ENCODE results near the gene SLC25A12.

The SLC25A12 gene

GRCh38 chr2:171747371-171747770 is 146.7 kb downstream of the SLC25A12 start:
- DNase-seq = no peak
- H2BK5ac ChIP-seq (ENCODE audit: low read depth, low read length, poor library complexity, severe bottlenecking) = no peak overlapping the region

GRCh38 chr2:171745806-171746205 is 148.2 kb downstream of the SLC25A12 start:
- H3K27ac ChIP-seq (ENCODE audit: low read length, poor library complexity, severe bottlenecking) = no peak overlapping the region
- H3K9ac ChIP-seq (ENCODE audit: low read length) = no peak overlapping the region
- H3K9me3 ChIP-seq (ENCODE audit: control insufficient read depth, low read length) = no peaks in the 10 kb centered on the region
- no peak overlapping the region for H2AK5ac ChIP-seq (ENCODE audit: low read length, severe bottlenecking)
- no peak for DNase-seq
- H3K27me3 ChIP-seq (ENCODE audit: control insufficient read depth in 1 of 2, insufficient read depth in 1 of 2, low read length in 2 of 2) = no peaks in the 10 kb centered on the region
- no peaks in the 10 kb centered on the region for H3K4me1 ChIP-seq (ENCODE audit: control insufficient read depth, insufficient read depth, low read depth, low read length)
- H4K8ac ChIP-seq (ENCODE audit: low read length) = no peak overlapping the region
- H3K14ac ChIP-seq (ENCODE audit: low read length in 2 of 2) = no peak overlapping the region
- H2AFZ ChIP-seq (ENCODE audit: low read depth, low read length) = no peak overlapping the region
- H3K4me2 ChIP-seq (ENCODE audit: low read length, poor library complexity, severe bottlenecking) = no peak overlapping the region
- no peak overlapping the region for H3K4me3 ChIP-seq (ENCODE audit: insufficient read depth in 1 of 2, low read depth in 1 of 2, low read length in 2 of 2)
- no peak overlapping the region for H4K91ac ChIP-seq (ENCODE audit: low read length)
- peaks cover 5 to 91% of the 10 kb centered on the region in 2 experiments for H3K36me3 ChIP-seq (ENCODE audit: control insufficient read depth in 1 of 2, insufficient read depth in 2 of 2, low read depth in 1 of 2, low read length in 2 of 2)
- no peak overlapping the region for H2BK5ac ChIP-seq (ENCODE audit: low read depth, low read length, poor library complexity, severe bottlenecking)
- H3K79me1 ChIP-seq (replicated peaks; ENCODE audit: low read length, poor library complexity, severe bottlenecking) = peaks cover 11% of the 10 kb centered on the region
- whole genome bisulfite sequencing = 95% methylated on average over 3 of the region's 4 CpGs
- no peak overlapping the region for H3K23ac ChIP-seq (ENCODE audit: low read length in 2 of 2)
- no peak overlapping the region for H2BK15ac ChIP-seq (ENCODE audit: low read depth, poor library complexity, severe bottlenecking)
- no peak overlapping the region for H2BK120ac ChIP-seq (ENCODE audit: low read depth, low read length)
- no peak overlapping the region for H3K4ac ChIP-seq (ENCODE audit: low read depth in 1 of 2, low read length in 2 of 2)
- no peak overlapping the region for H3K18ac ChIP-seq (ENCODE audit: low read depth in 1 of 2, low read length in 2 of 2)
- no peak overlapping the region for H2BK12ac ChIP-seq (ENCODE audit: low read length in 2 of 2)

More at GRCh38 chr2:171747371-171747770, 146.7 kb downstream of the SLC25A12 start:
- no peak overlapping the region for H3K23ac ChIP-seq (ENCODE audit: low read length in 2 of 2)
- no peak overlapping the region for H3K4me2 ChIP-seq (ENCODE audit: low read length, poor library complexity, severe bottlenecking)
- H3K18ac ChIP-seq (ENCODE audit: low read depth in 1 of 2, low read length in 2 of 2) = no peak overlapping the region
- no peak overlapping the region for H2BK120ac ChIP-seq (ENCODE audit: low read depth, low read length)
- H3K27ac ChIP-seq (ENCODE audit: low read length, poor library complexity, severe bottlenecking) = no peak overlapping the region
- no peaks in the 10 kb centered on the region for H3K27me3 ChIP-seq (ENCODE audit: control insufficient read depth in 1 of 2, insufficient read depth in 1 of 2, low read length in 2 of 2)
- no peak overlapping the region for H2BK15ac ChIP-seq (ENCODE audit: low read depth, poor library complexity, severe bottlenecking)
- H3K9ac ChIP-seq (ENCODE audit: low read length) = no peak overlapping the region
- peaks cover 5 to 93% of the 10 kb centered on the region in 2 experiments for H3K36me3 ChIP-seq (ENCODE audit: control insufficient read depth in 1 of 2, insufficient read depth in 2 of 2, low read depth in 1 of 2, low read length in 2 of 2)
- H3K79me1 ChIP-seq (replicated peaks; ENCODE audit: low read length, poor library complexity, severe bottlenecking) = peaks cover 9% of the 10 kb centered on the region
- WGBS = no CpG with 5 or more reads among the region's 3 CpGs
- no peak overlapping the region for H3K4ac ChIP-seq (ENCODE audit: low read depth in 1 of 2, low read length in 2 of 2)
- no peak overlapping the region for H4K8ac ChIP-seq (ENCODE audit: low read length)
- H2AK5ac ChIP-seq (ENCODE audit: low read length, severe bottlenecking) = no peak overlapping the region
- no peaks in the 10 kb centered on the region for H3K9me3 ChIP-seq (ENCODE audit: control insufficient read depth, low read length)
- H2BK12ac ChIP-seq (ENCODE audit: low read length in 2 of 2) = no peak overlapping the region
- no peak overlapping the region for H3K4me3 ChIP-seq (ENCODE audit: insufficient read depth in 1 of 2, low read depth in 1 of 2, low read length in 2 of 2)
- no peak overlapping the region for H3K14ac ChIP-seq (ENCODE audit: low read length in 2 of 2)
- H3K4me1 ChIP-seq (ENCODE audit: control insufficient read depth, insufficient read depth, low read depth, low read length) = no peaks in the 10 kb centered on the region
- H4K91ac ChIP-seq (ENCODE audit: low read length) = no peak overlapping the region
- no peak overlapping the region for H2AFZ ChIP-seq (ENCODE audit: low read depth, low read length)

GRCh38 chr2:171745141-171745540 is 148.9 kb downstream of the SLC25A12 start:
- Histone ChIP-seq H4K91ac (ENCODE audit: low read length) (no peak overlapping the region), H2AFZ (ENCODE audit: low read depth, low read length) (no peak overlapping the region), H3K4ac (ENCODE audit: low read depth in 1 of 2, low read length in 2 of 2) (no peak overlapping the region), H3K14ac (ENCODE audit: low read length in 2 of 2) (no peak overlapping the region), H2BK120ac (ENCODE audit: low read depth, low read length) (no peak overlapping the region), H3K4me2 (ENCODE audit: low read length, poor library complexity, severe bottlenecking) (no peak overlapping the region), H3K79me1 (replicated peaks; ENCODE audit: low read length, poor library complexity, severe bottlenecking) (peaks cover 10% of the 10 kb centered on the region), H2AK5ac (ENCODE audit: low read length, severe bottlenecking) (no peak overlapping the region), H3K9me3 (ENCODE audit: control insufficient read depth, low read length) (no peaks in the 10 kb centered on the region), H3K18ac (ENCODE audit: low read depth in 1 of 2, low read length in 2 of 2) (no peak overlapping the region), H2BK15ac (ENCODE audit: low read depth, poor library complexity, severe bottlenecking) (no peak overlapping the region), H3K36me3 (ENCODE audit: control insufficient read depth in 1 of 2, insufficient read depth in 2 of 2, low read depth in 1 of 2, low read length in 2 of 2) (peaks cover 3 to 91% of the 10 kb centered on the region in 2 experiments), H3K27me3 (ENCODE audit: control insufficient read depth in 1 of 2, insufficient read depth in 1 of 2, low read length in 2 of 2) (no peaks in the 10 kb centered on the region), H3K27ac (ENCODE audit: low read length, poor library complexity, severe bottlenecking) (no peak overlapping the region), H3K4me1 (ENCODE audit: control insufficient read depth, insufficient read depth, low read depth, low read length) (no peaks in the 10 kb centered on the region), H3K23ac (ENCODE audit: low read length in 2 of 2) (no peak overlapping the region), H3K9ac (ENCODE audit: low read length) (no peak overlapping the region), H4K8ac (ENCODE audit: low read length) (no peak overlapping the region), H2BK5ac (ENCODE audit: low read depth, low read length, poor library complexity, severe bottlenecking) (no peak overlapping the region), H3K4me3 (ENCODE audit: insufficient read depth in 1 of 2, low read depth in 1 of 2, low read length in 2 of 2) (no peak overlapping the region), H2BK12ac (ENCODE audit: low read length in 2 of 2) (no peak overlapping the region)
- no peak for DNase-seq
- WGBS = no CpG with 5 or more reads among the region's 1 CpG

GRCh38 chr2:171742760-171743159 is 151.3 kb downstream of the SLC25A12 start:
- Histone ChIP-seq H3K4me1 (ENCODE audit: control insufficient read depth, insufficient read depth, low read depth, low read length) (no peaks in the 10 kb centered on the region), H2BK5ac (ENCODE audit: low read depth, low read length, poor library complexity, severe bottlenecking) (no peak overlapping the region), H3K27me3 (ENCODE audit: control insufficient read depth in 1 of 2, insufficient read depth in 1 of 2, low read length in 2 of 2) (no peaks in the 10 kb centered on the region), H3K14ac (ENCODE audit: low read length in 2 of 2) (no peak overlapping the region), H2AFZ (ENCODE audit: low read depth, low read length) (no peak overlapping the region), H2AK5ac (ENCODE audit: low read length, severe bottlenecking) (no peak overlapping the region), H3K4ac (ENCODE audit: low read depth in 1 of 2, low read length in 2 of 2) (no peak overlapping the region), H3K36me3 (ENCODE audit: control insufficient read depth in 1 of 2, insufficient read depth in 2 of 2, low read depth in 1 of 2, low read length in 2 of 2) (peaks cover 9 to 89% of the 10 kb centered on the region in 2 experiments), H3K9me3 (ENCODE audit: control insufficient read depth, low read length) (no peaks in the 10 kb centered on the region), H3K9ac (ENCODE audit: low read length) (no peak overlapping the region), H2BK12ac (ENCODE audit: low read length in 2 of 2) (no peak overlapping the region), H4K8ac (ENCODE audit: low read length) (no peak overlapping the region), H2BK120ac (ENCODE audit: low read depth, low read length) (no peak overlapping the region), H3K23ac (ENCODE audit: low read length in 2 of 2) (no peak overlapping the region), H3K4me3 (ENCODE audit: insufficient read depth in 1 of 2, low read depth in 1 of 2, low read length in 2 of 2) (no peak overlapping the region), H3K27ac (ENCODE audit: low read length, poor library complexity, severe bottlenecking) (no peak overlapping the region), H3K18ac (ENCODE audit: low read depth in 1 of 2, low read length in 2 of 2) (no peak overlapping the region), H3K4me2 (ENCODE audit: low read length, poor library complexity, severe bottlenecking) (no peak overlapping the region), H4K91ac (ENCODE audit: low read length) (no peak overlapping the region), H3K79me1 (replicated peaks; ENCODE audit: low read length, poor library complexity, severe bottlenecking) (peaks cover 17% of the 10 kb centered on the region), H2BK15ac (ENCODE audit: low read depth, poor library complexity, severe bottlenecking) (no peak overlapping the region)
- no peak for DNase-seq
- WGBS = 100% methylated on average over 1 of the region's 1 CpG

All from mesenchymal stem cell (in vitro differentiated cells and primary cell).